ENCODE data around the gene GRM8.

The GRM8 gene

DNA sequence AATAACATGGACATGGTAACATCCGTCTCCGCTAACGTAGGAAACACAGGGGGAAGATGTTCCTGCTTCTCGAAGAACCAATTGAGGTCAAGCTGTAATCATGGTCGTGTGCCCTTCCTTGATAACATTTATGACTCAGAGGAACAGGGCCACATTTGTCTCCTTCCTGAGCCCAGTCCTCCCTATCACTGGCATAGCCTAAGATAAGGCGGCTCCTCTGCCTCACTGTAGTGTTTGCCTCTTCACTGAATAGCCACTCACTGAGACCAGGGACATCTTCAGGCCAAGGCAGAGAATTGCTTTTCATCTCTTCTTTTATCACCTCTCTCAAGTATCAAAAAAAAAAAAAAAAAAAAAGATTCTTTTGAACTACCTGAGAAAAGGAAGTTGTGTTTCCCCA, 5.4 kb upstream of the GRM8 start:
- TF ChIP-seq, protein P1, sequence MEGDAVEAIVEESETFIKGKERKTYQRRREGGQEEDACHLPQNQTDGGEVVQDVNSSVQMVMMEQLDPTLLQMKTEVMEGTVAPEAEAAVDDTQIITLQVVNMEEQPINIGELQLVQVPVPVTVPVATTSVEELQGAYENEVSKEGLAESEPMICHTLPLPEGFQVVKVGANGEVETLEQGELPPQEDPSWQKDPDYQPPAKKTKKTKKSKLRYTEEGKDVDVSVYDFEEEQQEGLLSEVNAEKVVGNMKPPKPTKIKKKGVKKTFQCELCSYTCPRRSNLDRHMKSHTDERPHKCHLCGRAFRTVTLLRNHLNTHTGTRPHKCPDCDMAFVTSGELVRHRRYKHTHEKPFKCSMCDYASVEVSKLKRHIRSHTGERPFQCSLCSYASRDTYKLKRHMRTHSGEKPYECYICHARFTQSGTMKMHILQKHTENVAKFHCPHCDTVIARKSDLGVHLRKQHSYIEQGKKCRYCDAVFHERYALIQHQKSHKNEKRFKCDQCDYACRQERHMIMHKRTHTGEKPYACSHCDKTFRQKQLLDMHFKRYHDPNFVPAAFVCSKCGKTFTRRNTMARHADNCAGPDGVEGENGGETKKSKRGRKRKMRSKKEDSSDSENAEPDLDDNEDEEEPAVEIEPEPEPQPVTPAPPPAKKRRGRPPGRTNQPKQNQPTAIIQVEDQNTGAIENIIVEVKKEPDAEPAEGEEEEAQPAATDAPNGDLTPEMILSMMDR (IDR thresholded peaks at IDR 0.05; ENCODE audit: extremely low read depth, missing control alignments): no peak
- DNase-seq (ENCODE audit: low spot score): no peak

DNA sequence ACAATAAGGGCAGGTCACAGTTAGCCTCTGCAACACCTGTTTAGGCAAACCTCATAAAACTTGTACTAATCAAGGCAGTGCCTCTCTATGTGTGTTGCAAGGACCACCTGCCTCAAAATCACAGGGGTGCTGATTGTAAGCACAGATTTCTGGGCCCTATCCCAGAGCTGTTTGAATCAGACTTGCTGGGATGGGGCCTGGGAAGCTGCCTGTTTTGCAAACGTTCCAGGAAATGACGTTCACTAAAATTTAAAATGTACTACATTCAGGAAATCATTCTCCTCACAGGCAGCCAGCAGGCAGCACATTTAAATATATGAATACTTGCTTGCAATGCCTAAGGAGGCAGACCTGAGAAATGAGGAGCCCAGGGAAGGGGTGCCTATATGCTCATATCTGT, 4.3 kb upstream of the GRM8 start:
- TF ChIP-seq, protein P1 (IDR thresholded peaks at IDR 0.05; ENCODE audit: extremely low read depth, missing control alignments): no peak
- DNase-seq (ENCODE audit: low spot score): no peak

DNA sequence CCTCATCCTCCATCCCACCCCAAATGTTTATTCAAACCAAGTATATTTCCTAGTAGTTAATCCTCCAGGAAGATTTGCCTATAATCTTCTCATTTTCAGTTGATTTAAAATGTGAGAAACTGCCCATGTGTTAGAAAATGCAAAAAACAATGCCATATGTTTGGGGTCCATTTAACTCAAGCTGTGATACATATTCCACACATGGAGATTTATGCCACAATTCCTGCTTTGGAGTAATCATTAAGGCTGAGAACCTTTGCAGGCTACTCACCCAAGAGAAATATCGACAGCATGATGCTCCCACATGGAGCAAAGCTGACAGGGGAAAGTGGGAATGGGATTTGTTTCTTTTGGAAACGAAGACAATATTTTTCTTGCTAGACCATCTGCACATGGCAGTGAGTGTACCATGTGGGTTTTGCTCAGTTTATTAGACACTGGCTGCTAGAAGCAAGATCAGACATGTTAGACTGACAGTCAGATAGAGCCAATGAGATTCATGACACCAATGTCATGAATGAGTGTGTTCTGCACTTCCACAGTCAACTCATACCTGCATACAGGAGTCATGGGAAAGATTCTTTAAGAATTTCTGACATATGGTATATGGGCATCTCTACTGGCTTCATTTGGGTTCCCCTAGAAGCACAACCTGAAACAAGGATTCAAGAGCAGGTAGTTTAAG, 3.4 kb upstream of the GRM8 start:
- DNase-seq (ENCODE audit: low spot score): no peak
- TF ChIP-seq, protein P1 (IDR thresholded peaks at IDR 0.05; ENCODE audit: extremely low read depth, missing control alignments): no peak

DNA sequence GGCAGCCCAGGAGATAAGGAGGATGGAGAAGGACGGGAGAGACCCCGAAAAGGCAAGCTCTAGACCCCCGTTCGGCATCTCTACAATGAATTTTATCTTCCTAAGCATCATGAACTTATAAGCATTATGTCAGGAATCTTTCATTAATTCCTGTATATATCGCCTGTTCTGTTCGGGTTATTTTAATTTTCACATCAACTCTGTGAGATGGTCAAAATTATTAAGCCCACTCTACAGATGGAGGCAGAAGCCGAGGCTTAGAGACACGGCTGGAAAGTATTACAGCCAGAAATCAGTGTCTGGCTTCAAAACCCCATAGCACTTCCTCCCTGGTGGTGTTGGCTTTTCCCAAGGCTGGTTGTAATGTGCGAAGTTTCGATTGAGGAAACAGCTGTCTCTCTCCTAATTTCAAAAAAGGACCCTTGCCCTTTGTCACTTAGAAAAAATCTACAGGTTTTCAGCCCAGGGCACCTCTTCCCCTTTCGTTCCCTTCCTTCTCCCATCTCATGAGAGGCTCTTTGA, 1.5 kb upstream of the GRM8 start:
- no peak for DNase-seq (ENCODE audit: low spot score)
- TF ChIP-seq, protein P1 (IDR thresholded peaks at IDR 0.05; ENCODE audit: extremely low read depth, missing control alignments): no peak

DNA sequence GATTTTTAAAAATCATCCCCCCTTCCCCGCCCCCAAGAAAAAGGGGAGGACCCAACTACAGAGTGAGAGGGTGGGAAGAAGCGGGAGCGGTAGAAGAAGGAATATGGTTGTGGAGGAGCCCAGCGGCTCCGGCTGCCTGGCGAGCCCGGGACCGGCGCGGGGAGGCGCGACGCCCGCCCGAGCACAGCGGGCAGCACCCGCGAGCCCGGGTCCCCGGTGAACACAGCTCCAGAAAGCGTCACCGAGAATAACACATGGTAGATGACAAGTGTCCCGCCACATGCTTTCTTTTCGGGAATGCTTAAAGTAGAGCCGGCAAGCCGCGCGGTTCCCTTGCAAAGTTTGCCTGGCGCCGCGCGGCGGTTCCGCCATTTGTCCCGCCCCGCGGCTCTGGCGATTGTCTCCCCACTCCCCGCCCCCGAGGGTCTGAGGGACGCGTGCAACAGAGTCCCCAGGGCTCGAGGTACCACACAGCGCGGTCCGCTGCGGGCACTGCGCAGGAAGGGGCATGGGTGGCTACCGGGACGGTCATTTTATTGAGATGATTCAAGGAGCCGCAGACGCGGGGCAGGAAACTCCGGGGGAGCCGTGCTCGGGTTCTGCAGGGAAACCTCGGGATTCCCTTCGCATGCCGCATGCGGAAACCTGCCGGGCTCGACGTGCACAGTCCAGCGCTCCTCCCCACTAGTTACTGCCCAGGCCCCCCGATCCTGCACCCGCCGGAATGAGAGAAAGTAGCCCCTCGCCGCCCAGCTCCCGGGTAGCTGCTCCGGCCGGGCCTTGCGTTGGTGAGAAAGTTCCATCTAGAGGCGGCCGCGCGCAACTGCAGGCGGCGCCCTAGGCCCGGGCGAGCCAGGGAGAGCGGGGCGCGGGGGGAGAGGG, 781 bp upstream of the GRM8 start:
- DNase-seq (ENCODE audit: low spot score): peak; percentile 84
- TF ChIP-seq, protein P1 (IDR thresholded peaks at IDR 0.05; ENCODE audit: extremely low read depth, missing control alignments): peak; percentile 98

DNA sequence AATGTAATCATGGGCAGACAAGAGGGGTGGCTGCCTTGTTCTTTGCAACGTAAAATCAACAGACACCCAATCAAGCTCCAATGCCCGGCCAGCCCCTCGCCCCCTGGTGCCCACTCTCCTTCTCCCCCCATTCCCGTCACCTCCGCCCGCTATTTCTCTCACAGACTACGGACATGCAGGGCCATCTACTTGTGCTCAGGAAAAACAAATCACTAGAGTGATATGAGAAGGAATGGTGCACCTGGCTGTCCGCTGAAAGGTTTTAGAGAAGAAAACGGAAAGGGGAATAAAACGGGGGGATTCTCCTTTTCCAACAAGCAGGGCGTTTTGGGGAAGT, 396 bp downstream of the GRM8 start:
- no peak for DNase-seq (ENCODE audit: low spot score)
- TF ChIP-seq, protein P1 (IDR thresholded peaks at IDR 0.05; ENCODE audit: extremely low read depth, missing control alignments): no peak
